Amniotic stem cell (primary cell): ENCODE data around the gene FREM2.

Source experiments
- DNase-seq: peaks from one replicate; lab custom pipeline; 2025; lab: John Stamatoyannopoulos, UW

Gene FREM2

GRCh38 chr13:38685974-38686576, 802 bp upstream of the FREM2 start:
- DNase-seq = no peak

DNA sequence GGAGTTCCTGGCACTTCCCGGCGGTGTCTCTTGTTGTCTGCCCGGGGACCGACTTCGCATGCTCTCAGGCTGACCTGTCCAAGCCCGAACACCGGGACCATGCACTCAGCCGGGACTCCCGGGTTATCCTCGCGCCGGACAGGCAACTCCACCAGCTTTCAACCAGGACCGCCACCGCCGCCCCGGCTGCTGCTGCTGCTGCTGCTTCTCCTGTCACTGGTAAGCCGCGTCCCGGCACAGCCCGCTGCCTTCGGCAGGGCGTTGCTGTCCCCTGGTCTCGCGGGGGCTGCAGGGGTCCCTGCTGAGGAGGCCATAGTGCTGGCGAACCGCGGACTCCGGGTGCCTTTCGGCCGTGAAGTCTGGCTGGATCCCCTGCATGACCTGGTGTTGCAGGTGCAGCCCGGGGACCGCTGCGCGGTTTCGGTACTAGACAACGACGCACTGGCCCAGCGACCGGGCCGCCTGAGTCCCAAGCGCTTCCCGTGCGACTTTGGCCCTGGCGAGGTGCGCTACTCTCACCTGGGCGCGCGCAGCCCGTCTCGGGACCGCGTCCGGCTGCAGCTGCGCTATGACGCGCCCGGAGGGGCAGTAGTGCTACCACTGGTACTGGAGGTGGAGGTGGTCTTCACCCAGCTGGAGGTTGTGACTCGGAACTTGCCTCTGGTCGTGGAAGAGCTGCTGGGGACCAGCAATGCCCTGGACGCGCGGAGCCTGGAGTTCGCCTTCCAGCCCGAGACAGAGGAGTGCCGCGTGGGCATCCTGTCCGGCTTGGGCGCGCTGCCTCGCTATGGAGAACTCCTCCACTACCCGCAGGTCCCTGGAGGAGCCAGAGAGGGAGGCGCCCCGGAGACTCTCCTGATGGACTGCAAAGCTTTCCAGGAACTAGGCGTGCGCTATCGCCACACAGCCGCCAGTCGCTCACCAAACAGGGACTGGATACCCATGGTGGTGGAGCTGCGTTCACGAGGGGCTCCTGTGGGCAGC, 661 bp downstream of the FREM2 start:
- DNase-seq = no peak

GRCh38 chr13:38688674-38689073, 1.8 kb downstream of the FREM2 start:
- no peak for DNase-seq

- no peak for DNase-seq
These were observed 3.4 kb downstream of the FREM2 start for GRCh38 chr13:38690231-38690630.

GRCh38 chr13:38693168-38693567, 6.3 kb downstream of the FREM2 start:
- no peak for DNase-seq

DNA sequence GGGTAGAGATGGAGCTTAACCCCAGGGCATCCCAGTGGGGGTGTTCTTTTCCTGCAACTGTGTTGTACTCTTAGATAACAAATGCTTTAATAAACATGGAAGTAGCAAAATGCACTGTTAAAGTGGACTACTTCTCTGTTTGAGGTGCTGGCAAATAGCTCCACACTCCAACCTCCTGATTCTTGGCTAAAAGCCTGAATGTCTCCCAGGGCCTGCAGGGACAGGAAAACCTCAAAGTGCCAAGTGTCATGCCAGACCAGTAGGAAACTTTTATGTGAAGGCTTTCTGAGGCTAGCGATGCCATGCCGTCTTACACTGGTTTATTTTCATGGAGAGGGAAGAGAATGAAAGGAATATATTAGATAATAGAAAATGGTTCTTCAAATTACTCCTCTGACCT, 6.8 kb downstream of the FREM2 start:
- DNase-seq = no peak

GRCh38 chr13:38697197-38697596, 10.3 kb downstream of the FREM2 start:
- no peak for DNase-seq

DNA sequence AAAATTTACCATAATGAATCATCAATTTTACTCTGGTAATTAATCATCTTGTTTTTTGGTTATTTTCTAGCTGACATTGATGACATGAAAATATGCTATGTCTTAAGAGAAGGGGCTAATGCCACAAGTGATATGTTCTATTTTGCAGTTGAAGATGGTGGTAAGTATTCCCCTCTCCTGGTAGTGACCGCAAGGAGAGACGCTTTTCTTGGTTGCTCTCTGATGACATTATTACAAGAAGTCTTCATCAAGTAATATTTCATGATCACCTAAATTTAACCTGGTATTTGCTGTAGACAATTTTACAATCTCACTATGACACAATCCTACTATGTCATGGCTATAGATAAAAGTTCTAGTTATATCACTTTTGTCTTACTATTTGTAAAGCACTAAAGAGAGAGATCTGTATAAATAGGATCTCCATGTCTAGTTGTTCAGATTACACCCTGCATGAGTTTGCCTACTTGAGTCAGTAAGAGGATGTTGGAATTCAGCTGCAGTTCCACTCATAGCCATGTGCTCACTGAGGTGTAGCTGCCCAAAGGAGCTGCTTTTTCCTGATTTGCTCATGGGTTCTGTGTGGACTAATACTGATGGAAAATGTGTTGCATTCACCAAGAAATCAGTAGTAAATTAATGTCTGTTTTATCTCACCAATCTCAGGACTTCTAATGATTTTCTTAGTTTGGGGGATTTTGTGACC, 10.9 kb downstream of the FREM2 start:
- DNase-seq = no peak

- DNase-seq = no peak
These were observed 13.2 kb downstream of the FREM2 start for GRCh38 chr13:38700051-38700450.

DNA sequence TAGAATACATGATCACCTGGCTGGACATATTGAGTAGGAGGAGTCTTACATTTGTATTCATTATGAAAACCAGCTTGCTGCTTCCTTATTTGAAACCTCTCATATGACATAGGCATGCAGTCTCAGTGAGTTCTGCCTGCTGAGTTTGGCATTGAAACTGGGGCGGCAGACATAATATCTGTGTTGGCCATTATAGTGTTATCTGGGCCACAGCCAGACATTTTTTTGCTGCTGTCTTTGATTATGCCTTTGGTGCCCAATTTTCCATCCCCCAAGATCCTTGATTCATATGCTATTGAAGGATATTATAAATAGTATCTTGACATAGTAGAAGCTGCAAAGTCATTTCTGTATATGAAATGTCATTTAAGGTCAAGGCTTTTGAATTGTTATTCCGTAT, 15.8 kb downstream of the FREM2 start:
- DNase-seq = no peak

DNA sequence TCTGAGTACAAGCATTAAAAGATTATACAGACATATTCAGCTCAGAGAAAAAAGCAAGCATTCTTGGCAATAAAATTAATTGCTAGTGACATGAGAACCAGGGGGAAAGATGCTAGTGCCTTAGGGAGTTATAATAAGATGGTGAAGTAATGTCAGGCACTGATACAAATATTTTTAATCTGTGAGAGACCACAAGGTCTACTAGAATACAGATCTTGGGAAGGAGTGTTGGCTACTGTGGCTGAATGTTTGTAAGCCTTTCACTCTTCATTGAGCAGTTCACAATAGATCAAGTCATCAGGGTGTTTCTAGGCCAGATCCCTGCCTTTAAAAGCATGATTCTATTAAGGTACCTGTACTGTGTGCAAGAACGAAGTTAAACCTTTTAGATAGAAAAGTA, 16.4 kb downstream of the FREM2 start:
- DNase-seq = no peak

DNA sequence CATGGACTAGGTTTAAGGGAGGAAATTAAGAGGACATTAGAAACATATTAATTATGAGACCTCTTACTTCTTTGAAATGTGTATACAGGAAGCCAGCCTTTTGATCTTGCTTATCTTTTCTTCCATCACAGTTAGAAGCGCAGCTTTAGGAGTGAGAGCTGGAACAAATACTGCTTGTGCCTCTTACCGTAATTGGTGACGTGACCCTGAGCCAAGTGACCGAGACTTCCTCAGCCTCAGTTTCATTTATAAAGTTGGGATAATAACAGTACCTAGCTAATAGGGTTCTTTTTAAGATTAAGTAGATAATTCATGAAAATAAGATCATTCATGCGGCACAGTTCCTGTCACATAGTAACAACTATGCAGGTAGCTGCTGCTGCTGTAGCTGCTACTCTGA, 18.5 kb downstream of the FREM2 start:
- no peak for DNase-seq

- DNase-seq = no peak
These were observed 20.6 kb downstream of the FREM2 start for GRCh38 chr13:38707460-38707859.

GRCh38 chr13:38713046-38713445, 26.2 kb downstream of the FREM2 start:
- DNase-seq = no peak

- DNase-seq = no peak
These were observed 31.5 kb downstream of the FREM2 start for GRCh38 chr13:38718374-38718773.

- DNase-seq = no peak
These were observed 43.5 kb downstream of the FREM2 start for GRCh38 chr13:38730332-38730731.

DNA sequence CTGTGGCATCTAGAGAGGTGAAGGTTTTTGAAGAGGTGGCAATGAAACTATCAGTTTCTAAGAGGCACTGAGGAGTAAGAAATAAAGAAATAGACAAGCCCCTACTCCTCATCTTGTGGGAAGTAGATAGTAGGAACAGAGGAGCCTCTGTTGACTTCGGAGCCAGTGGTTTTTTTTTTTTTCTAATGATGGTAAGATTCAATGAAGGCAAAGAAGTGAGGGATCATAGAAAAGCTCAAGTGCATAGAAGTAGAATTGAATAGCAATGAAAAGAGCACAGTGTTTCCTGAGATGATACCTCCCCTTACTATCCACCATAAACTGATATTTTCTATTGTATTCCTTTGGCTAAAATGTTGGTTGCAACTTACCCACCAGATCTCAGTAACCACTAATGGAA, 46.3 kb downstream of the FREM2 start:
- DNase-seq = no peak

- no peak for DNase-seq
These were observed 49.0 kb downstream of the FREM2 start for GRCh38 chr13:38735665-38736440.

- no peak for DNase-seq
These were observed 56.6 kb downstream of the FREM2 start for GRCh38 chr13:38743466-38743865.

DNA sequence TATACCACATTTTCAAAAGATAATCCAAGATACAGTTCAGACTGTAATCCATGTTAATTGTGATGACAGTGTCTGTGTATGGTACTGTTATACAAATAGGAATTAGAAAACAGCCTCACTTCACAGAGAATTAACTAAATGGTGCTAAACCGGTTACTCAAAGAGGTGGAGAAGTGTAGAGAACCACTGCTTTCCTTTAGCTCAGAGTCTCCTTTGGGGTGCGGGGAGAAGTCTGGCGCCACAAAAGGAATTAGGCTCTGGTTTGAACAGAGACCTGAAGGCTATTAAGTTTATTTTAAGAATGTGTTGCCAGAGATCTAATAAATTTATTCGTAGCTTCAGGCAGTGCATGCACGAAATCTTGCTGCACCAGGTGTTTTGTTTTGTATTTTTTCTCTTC, 65.8 kb downstream of the FREM2 start:
- DNase-seq = no peak

DNA sequence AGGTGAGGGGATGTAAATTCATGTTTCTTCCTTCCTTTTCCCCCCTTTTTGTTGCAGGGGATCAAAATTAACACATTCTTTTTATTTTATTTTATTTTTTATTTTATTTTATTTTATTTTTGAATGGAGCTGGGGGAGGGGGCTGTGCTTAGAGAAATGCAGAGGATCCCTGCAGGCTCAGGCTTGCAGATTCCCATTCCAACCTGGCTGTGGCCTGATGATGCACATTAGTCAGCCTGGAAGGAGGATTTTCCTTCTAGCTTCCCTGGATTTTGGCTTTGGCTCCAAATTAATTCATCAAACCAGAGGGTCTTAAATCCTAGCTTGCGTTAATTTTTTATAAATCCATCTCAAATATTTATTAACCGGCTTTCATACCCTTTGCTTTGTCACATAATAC, 67.0 kb downstream of the FREM2 start:
- no peak for DNase-seq

- no peak for DNase-seq
These were observed 68.9 kb downstream of the FREM2 start for GRCh38 chr13:38755793-38756192.
